ENCODE data around the gene PTPRJ.

- no peak for TF ChIP-seq EZH2 (IDR thresholded peaks at IDR 0.05; ENCODE audit: low read length)
- no peak for TF ChIP-seq CTCF (optimal IDR thresholded peaks at IDR 0.05 in 1 of 3, IDR thresholded peaks at IDR 0.05 in 1 of 3, conservative IDR thresholded peaks at IDR 0.05 in 1 of 3; ENCODE audit: extremely low read depth in 1 of 3, insufficient read depth in 2 of 3, low read length in 3 of 3)
These were observed 30.9 kb downstream of the PTPRJ start for GRCh38 chr11:48011102-48011797.
